HCT116 (cell line): Measurements from ENCODE around the gene USP43.

Experiments used
- EZH2 ChIP-seq: fragments of 200-600 bp; sonication (generic); IDR thresholded peaks from 2 replicates; pipeline ENCODE4 v1.6.1; 2017; ENCODE audit warnings: antibody characterized with exemption, mixed run types
- FOSL1 ChIP-seq: IDR thresholded peaks from 2 replicates; pipeline ENCODE4 v1.6.1; 2012; ENCODE audit warnings: low read depth
- POLR2A ChIP-seq: IDR thresholded peaks from 2 replicates; pipeline ENCODE4 v1.7.0; 2011; ENCODE audit warnings: borderline replicate concordance; ENCODE audit not compliant: insufficient read depth, insufficient read length; ENCODE audit errors: extremely low read depth
- POLR2AphosphoS5 ChIP-seq: IDR thresholded peaks from 2 replicates; pipeline ENCODE4 v1.6.1; 2011; ENCODE audit warnings: mild to moderate bottlenecking, low read depth, low read length, moderate library complexity
- RAD21 ChIP-seq: IDR thresholded peaks from 2 replicates; pipeline ENCODE4 v1.6.1; 2012; ENCODE audit warnings: low read depth, mild to moderate bottlenecking
- SIN3A ChIP-seq: IDR thresholded peaks from 2 replicates; pipeline ENCODE4 v1.6.1; 2012; ENCODE audit warnings: low read depth
- SP1 ChIP-seq: IDR thresholded peaks from 2 replicates; pipeline ENCODE4 v1.6.1; 2012; ENCODE audit warnings: low read depth
- YY1 ChIP-seq: IDR thresholded peaks from 2 replicates; pipeline ENCODE4 v1.6.1; 2011; ENCODE audit warnings: low read length, low read depth, moderate library complexity, mild to moderate bottlenecking; ENCODE audit not compliant: insufficient replicate concordance; ENCODE audit errors: extremely low read depth
- ZFX ChIP-seq: fragments of 450-650 bp; IDR thresholded peaks from 2 replicates; pipeline ENCODE4 v1.6.1; 2017
- ZNF274 ChIP-seq: fragments of 200-500 bp; sonication (Bioruptor generic); IDR thresholded peaks from 2 replicates; pipeline ENCODE4 v1.6.1; 2014; ENCODE audit warnings: mild to moderate bottlenecking, low read depth, low read length, inconsistent platforms
- TF ChIP-seq, protein P1 (sequence below), 3 experiments: fragments of 200-600 bp in 1 of 3; sonication (generic) in 1 of 3; IDR thresholded peaks in 2 of 3; conservative IDR thresholded peaks in 1 of 3; 2 replicates each; pipeline ENCODE4 v1.5.1; 2012 to 2017; ENCODE audit warnings: low read depth in 2 of 3, low read length in 2 of 3, antibody characterized with exemption in 1 of 3, borderline replicate concordance in 1 of 3, control low read depth in 1 of 3, mild to moderate bottlenecking in 1 of 3, mixed read lengths in 1 of 3, mixed run types in 1 of 3, moderate library complexity in 1 of 3; ENCODE audit not compliant: insufficient read depth in 1 of 3
- TF ChIP-seq, protein P2 (sequence below): IDR thresholded peaks from 2 replicates; pipeline ENCODE4 v1.6.1; 2012
- TF ChIP-seq, protein P3 (sequence below): IDR thresholded peaks from 2 replicates; pipeline ENCODE4 v1.6.1; 2012; ENCODE audit warnings: low read depth
- TF ChIP-seq, protein P4 (sequence below): IDR thresholded peaks from 2 replicates; pipeline ENCODE4 v1.6.1; 2012

DNA sequence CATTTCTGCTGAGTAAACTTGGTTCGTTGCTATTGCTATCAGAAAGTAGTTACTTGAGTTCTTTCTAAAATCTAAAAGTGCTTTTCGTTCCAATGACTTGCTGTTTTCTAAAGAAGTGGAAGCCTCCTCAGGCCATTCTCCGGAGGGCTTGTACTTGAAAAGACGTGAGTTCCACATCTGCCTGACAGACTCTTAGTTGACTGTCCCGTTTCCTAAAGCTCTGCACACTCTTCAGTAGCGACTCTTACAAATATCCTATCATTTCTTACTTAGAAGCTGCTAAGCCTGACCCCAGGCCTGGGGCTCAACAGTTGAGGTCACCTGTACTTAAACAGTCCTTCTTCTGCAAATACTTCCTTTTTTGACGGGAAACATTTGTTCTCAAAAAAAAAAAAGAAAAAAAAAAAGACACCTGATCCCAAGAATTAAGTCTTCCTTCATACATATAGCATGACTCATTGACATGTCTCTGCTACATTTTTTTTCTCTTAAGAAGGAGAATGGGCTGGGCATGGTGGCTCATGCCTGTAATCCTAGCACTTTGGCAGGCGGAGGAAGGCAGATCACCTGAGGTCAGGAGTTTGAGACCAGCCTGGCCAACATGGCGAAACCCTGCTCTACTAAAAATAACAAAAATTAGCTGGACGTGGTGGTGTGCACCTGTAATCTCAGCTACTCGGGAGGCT is 84.6 kb downstream of the USP43 start:
- TF ChIP-seq, protein P1, sequence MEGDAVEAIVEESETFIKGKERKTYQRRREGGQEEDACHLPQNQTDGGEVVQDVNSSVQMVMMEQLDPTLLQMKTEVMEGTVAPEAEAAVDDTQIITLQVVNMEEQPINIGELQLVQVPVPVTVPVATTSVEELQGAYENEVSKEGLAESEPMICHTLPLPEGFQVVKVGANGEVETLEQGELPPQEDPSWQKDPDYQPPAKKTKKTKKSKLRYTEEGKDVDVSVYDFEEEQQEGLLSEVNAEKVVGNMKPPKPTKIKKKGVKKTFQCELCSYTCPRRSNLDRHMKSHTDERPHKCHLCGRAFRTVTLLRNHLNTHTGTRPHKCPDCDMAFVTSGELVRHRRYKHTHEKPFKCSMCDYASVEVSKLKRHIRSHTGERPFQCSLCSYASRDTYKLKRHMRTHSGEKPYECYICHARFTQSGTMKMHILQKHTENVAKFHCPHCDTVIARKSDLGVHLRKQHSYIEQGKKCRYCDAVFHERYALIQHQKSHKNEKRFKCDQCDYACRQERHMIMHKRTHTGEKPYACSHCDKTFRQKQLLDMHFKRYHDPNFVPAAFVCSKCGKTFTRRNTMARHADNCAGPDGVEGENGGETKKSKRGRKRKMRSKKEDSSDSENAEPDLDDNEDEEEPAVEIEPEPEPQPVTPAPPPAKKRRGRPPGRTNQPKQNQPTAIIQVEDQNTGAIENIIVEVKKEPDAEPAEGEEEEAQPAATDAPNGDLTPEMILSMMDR (IDR thresholded peaks at IDR 0.05 in 2 of 3, conservative IDR thresholded peaks at IDR 0.05 in 1 of 3; ENCODE audit: borderline replicate concordance in 1 of 3, insufficient read depth in 1 of 3, low read depth in 2 of 3, low read length in 2 of 3) = no peak
- TF ChIP-seq EZH2 (no peak), POLR2AphosphoS5 (no peak), FOSL1 (0 out of 2 replicates have a peak, but pooled peaks have one; percentile 22), YY1 (no peak), ZNF274 (no peak), POLR2A (no peak), ZFX (no peak), SIN3A (no peak), RAD21 (no peak), SP1 (no peak)
- TF ChIP-seq, protein P2, sequence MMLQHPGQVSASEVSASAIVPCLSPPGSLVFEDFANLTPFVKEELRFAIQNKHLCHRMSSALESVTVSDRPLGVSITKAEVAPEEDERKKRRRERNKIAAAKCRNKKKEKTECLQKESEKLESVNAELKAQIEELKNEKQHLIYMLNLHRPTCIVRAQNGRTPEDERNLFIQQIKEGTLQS = no peak
- TF ChIP-seq, protein P3, sequence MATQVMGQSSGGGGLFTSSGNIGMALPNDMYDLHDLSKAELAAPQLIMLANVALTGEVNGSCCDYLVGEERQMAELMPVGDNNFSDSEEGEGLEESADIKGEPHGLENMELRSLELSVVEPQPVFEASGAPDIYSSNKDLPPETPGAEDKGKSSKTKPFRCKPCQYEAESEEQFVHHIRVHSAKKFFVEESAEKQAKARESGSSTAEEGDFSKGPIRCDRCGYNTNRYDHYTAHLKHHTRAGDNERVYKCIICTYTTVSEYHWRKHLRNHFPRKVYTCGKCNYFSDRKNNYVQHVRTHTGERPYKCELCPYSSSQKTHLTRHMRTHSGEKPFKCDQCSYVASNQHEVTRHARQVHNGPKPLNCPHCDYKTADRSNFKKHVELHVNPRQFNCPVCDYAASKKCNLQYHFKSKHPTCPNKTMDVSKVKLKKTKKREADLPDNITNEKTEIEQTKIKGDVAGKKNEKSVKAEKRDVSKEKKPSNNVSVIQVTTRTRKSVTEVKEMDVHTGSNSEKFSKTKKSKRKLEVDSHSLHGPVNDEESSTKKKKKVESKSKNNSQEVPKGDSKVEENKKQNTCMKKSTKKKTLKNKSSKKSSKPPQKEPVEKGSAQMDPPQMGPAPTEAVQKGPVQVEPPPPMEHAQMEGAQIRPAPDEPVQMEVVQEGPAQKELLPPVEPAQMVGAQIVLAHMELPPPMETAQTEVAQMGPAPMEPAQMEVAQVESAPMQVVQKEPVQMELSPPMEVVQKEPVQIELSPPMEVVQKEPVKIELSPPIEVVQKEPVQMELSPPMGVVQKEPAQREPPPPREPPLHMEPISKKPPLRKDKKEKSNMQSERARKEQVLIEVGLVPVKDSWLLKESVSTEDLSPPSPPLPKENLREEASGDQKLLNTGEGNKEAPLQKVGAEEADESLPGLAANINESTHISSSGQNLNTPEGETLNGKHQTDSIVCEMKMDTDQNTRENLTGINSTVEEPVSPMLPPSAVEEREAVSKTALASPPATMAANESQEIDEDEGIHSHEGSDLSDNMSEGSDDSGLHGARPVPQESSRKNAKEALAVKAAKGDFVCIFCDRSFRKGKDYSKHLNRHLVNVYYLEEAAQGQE = no peak
- TF ChIP-seq, protein P4, sequence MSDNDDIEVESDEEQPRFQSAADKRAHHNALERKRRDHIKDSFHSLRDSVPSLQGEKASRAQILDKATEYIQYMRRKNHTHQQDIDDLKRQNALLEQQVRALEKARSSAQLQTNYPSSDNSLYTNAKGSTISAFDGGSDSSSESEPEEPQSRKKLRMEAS = no peak
